Neural crest cell (in vitro differentiated cells): ENCODE data around the gene PNPLA1. TPM values are rescaled to one million over a fixed set of nuclear protein-coding genes. Genes with fewer than 3 reads are reported as not detected.

Experiments
- DNase-seq: peaks from one replicate; pipeline ENCODE4 v3.0.0; 2021; ENCODE audit warnings: low read depth, mixed read lengths, low spot score
- H3K27ac Mint-ChIP-seq: one replicate; pipeline ENCODE4 v1.8.0; 2021; ENCODE audit warnings: mild to moderate bottlenecking, mixed read lengths; ENCODE audit not compliant: unreplicated experiment
- H3K27me3 Mint-ChIP-seq: 2 replicates; pipeline ENCODE4 v1.8.0; 2021; ENCODE audit warnings: low read depth, mild to moderate bottlenecking, mixed read lengths
- H3K36me3 Mint-ChIP-seq: 2 replicates; pipeline ENCODE4 v1.8.0; 2021; ENCODE audit warnings: low read depth, mild to moderate bottlenecking, mixed read lengths
- H3K4me1 Mint-ChIP-seq: 2 replicates; pipeline ENCODE4 v1.8.0; 2021; ENCODE audit warnings: mixed read lengths
- H3K4me3 Mint-ChIP-seq: one replicate; pipeline ENCODE4 v1.8.0; 2021; ENCODE audit warnings: mild to moderate bottlenecking, mixed read lengths
- H3K9me3 Mint-ChIP-seq: 2 replicates; pipeline ENCODE4 v1.8.0; 2021; ENCODE audit warnings: mixed read lengths
- CTCF ChIP-seq: fragments of 200-600 bp; sonication (generic); conservative IDR thresholded peaks from 2 replicates; pipeline ENCODE4 v1.5.0; 2021; ENCODE audit warnings: antibody characterized with exemption, mild to moderate bottlenecking
- total RNA-seq: library from RNA; stranded (reverse); gene quantifications from 2 replicates; pipeline ENCODE4 v1.2.1, GENCODE V29; 2021

The PNPLA1 gene
- total RNA-seq, 1 donor from 2014 or later = not detected

GRCh38 chr6:36232172-36232571, 37.7 kb upstream of the PNPLA1 start:
- Mint-ChIP-seq H3K27me3 (no peaks in the 10 kb centered on the region), H3K27ac (no peak overlapping the region), H3K9me3 (no peaks in the 10 kb centered on the region), H3K4me3 (no peak overlapping the region), H3K36me3 (peaks cover 15% of the 10 kb centered on the region), H3K4me1 (no peaks in the 10 kb centered on the region)
- no peak for TF ChIP-seq CTCF
- no peak for DNase-seq

GRCh38 chr6:36235309-36235708, 34.6 kb upstream of the PNPLA1 start:
- TF ChIP-seq CTCF = no peak
- no peak for DNase-seq
- H3K36me3 Mint-ChIP-seq = peaks cover 11% of the 10 kb centered on the region
- H3K27me3 Mint-ChIP-seq = no peaks in the 10 kb centered on the region
- H3K27ac Mint-ChIP-seq = peak overlapping the region; percentile 82
- H3K9me3 Mint-ChIP-seq = no peaks in the 10 kb centered on the region
- peak overlapping the region; percentile 42 for H3K4me3 Mint-ChIP-seq
- H3K4me1 Mint-ChIP-seq = no peaks in the 10 kb centered on the region

GRCh38 chr6:36235862-36236261, 34.0 kb upstream of the PNPLA1 start:
- TF ChIP-seq CTCF = no peak

GRCh38 chr6:36239774-36240173, 30.1 kb upstream of the PNPLA1 start:
- TF ChIP-seq CTCF = no peak
- Mint-ChIP-seq H3K9me3 (no peaks in the 10 kb centered on the region), H3K4me3 (no peak overlapping the region), H3K36me3 (peaks cover 3% of the 10 kb centered on the region), H3K27ac (peak overlapping the region; percentile 54), H3K4me1 (peaks cover 20% of the 10 kb centered on the region), H3K27me3 (no peaks in the 10 kb centered on the region)
- DNase-seq = no peak

More at GRCh38 chr6:36235862-36236261, 34.0 kb upstream of the PNPLA1 start:
- H3K27ac Mint-ChIP-seq = no peak overlapping the region
- no peak for DNase-seq
- no peaks in the 10 kb centered on the region for H3K27me3 Mint-ChIP-seq
- no peaks in the 10 kb centered on the region for H3K4me1 Mint-ChIP-seq
- H3K9me3 Mint-ChIP-seq = no peaks in the 10 kb centered on the region
- H3K4me3 Mint-ChIP-seq = no peak overlapping the region
- peaks cover 9% of the 10 kb centered on the region for H3K36me3 Mint-ChIP-seq

GRCh38 chr6:36241728-36242127, 28.1 kb upstream of the PNPLA1 start:
- no peak for TF ChIP-seq CTCF
- DNase-seq = no peak
- H3K27ac Mint-ChIP-seq = no peak overlapping the region
- no peak overlapping the region for H3K4me3 Mint-ChIP-seq
- no peaks in the 10 kb centered on the region for H3K36me3 Mint-ChIP-seq
- peaks cover 36% of the 10 kb centered on the region for H3K4me1 Mint-ChIP-seq
- H3K9me3 Mint-ChIP-seq = no peaks in the 10 kb centered on the region
- H3K27me3 Mint-ChIP-seq = no peaks in the 10 kb centered on the region

- Mint-ChIP-seq H3K27me3 (no peaks in the 10 kb centered on the region), H3K36me3 (no peaks in the 10 kb centered on the region), H3K4me1 (peaks cover 40% of the 10 kb centered on the region), H3K9me3 (no peaks in the 10 kb centered on the region), H3K4me3 (no peak overlapping the region), H3K27ac (no peak overlapping the region)
- DNase-seq = no peak
- TF ChIP-seq CTCF = no peak
Observed at GRCh38 chr6:36242161-36242560, 27.7 kb upstream of the PNPLA1 start.
